IMR-90 (cell line): ENCODE measurements around the gene PITRM1. TPM values are rescaled to one million over a fixed set of nuclear protein-coding genes. Genes with fewer than 3 reads are reported as not detected.

ENCODE experiments used
- ATAC-seq: fragments of 200-7000 bp; cut with Tn5 transposase; 2 replicates; pipeline ENCODE4 v1.9.1; 2020; ENCODE audit warnings: low read depth, mild to moderate bottlenecking, moderate library complexity
- BruUV-seq: library from RNA; stranded (reverse); fragments of 400-500 nt; replicated peaks from 2 replicates; lab custom pipeline; 2021; lab: Mats Ljungman, UMichigan
- CTCF ChIA-PET: fragments of 300-600 bp; formaldehyde crosslinking; extraction: SDS; loops from one replicate; lab custom pipeline; 2021; ENCODE audit warnings: antibody characterized with exemption; lab: Yijun Ruan, JAX
- POLR2A ChIA-PET: fragments of 300-600 bp; sonication (Branson Sonifier 250); formaldehyde crosslinking; loops from one replicate; lab custom pipeline; 2022; ENCODE audit warnings: antibody characterized with exemption; ENCODE audit not compliant: unreplicated experiment; lab: Charles Lee
- DNase-seq: peaks from one replicate; pipeline ENCODE4 v3.0.0; 2013
- H2AFZ ChIP-seq: replicated peaks from 2 replicates; pipeline ENCODE3; 2013; ENCODE audit warnings: low read length, mild to moderate bottlenecking; ENCODE audit not compliant: poor library complexity
- H2AK5ac ChIP-seq: 2 replicates; pipeline ENCODE4 v1.6.1; 2013; ENCODE audit warnings: low read depth, low read length, inconsistent platforms
- H2AK9ac ChIP-seq: replicated peaks from 2 replicates; pipeline ENCODE3; 2013; ENCODE audit warnings: mild to moderate bottlenecking, low read depth, low read length, moderate library complexity; ENCODE audit not compliant: poor library complexity
- H2BK120ac ChIP-seq: 2 replicates; pipeline ENCODE4 v1.6.1; 2013; ENCODE audit warnings: low read depth, low read length, inconsistent platforms
- H2BK15ac ChIP-seq: 3 replicates; pipeline ENCODE4 v1.6.1; 2013; ENCODE audit warnings: low read depth, low read length, inconsistent platforms
- H2BK20ac ChIP-seq: 2 replicates; pipeline ENCODE4 v1.6.1; 2013; ENCODE audit warnings: low read depth, mild to moderate bottlenecking, inconsistent platforms, low read length, moderate library complexity
- H2BK5ac ChIP-seq: 2 replicates; pipeline ENCODE4 v1.6.1; 2013; ENCODE audit warnings: mild to moderate bottlenecking, low read depth, low read length, inconsistent platforms; ENCODE audit not compliant: poor library complexity, severe bottlenecking
- H3K14ac ChIP-seq: replicated peaks from 2 replicates; pipeline ENCODE4 v1.6.1; 2013; ENCODE audit warnings: low read depth, low read length, inconsistent platforms
- H3K18ac ChIP-seq: 2 replicates; pipeline ENCODE4 v1.6.1; 2013; ENCODE audit warnings: low read depth, low read length, control low read depth
- H3K23ac ChIP-seq: 2 replicates; pipeline ENCODE4 v1.6.1; 2013; ENCODE audit warnings: low read depth, low read length, inconsistent platforms
- H3K27ac ChIP-seq: 2 replicates; pipeline ENCODE4 v1.5.1; 2013; ENCODE audit warnings: mild to moderate bottlenecking, control low read depth, low read length; ENCODE audit not compliant: insufficient read depth
- H3K27me3 ChIP-seq: 2 replicates; pipeline ENCODE4 v1.6.1; 2013; ENCODE audit warnings: low read length; ENCODE audit not compliant: control insufficient read depth, insufficient read depth
- H3K36me3 ChIP-seq: 2 replicates; pipeline ENCODE4 v1.6.1; 2013; ENCODE audit warnings: low read length, mixed read lengths; ENCODE audit not compliant: control insufficient read depth, insufficient read depth
- H3K4ac ChIP-seq: 2 replicates; pipeline ENCODE4 v1.6.1; 2013; ENCODE audit warnings: low read depth, low read length, inconsistent platforms
- H3K4me1 ChIP-seq: 2 replicates; pipeline ENCODE4 v1.6.1; 2013; ENCODE audit warnings: low read length, mixed read lengths; ENCODE audit not compliant: control insufficient read depth, insufficient read depth
- H3K4me2 ChIP-seq: 2 replicates; pipeline ENCODE4 v1.6.1; 2013; ENCODE audit warnings: low read depth, mild to moderate bottlenecking, control low read depth, low read length, moderate library complexity
- H3K4me3 ChIP-seq: 2 replicates; pipeline ENCODE4 v1.5.1; 2013; ENCODE audit warnings: low read depth, mild to moderate bottlenecking, control low read depth, low read length, moderate library complexity; ENCODE audit not compliant: insufficient read depth
- H3K56ac ChIP-seq: 2 replicates; pipeline ENCODE4 v1.6.1; 2013; ENCODE audit warnings: low read length, inconsistent platforms; ENCODE audit not compliant: insufficient read depth; ENCODE audit errors: extremely low read depth
- H3K79me1 ChIP-seq, 2 experiments: 2 replicates each; pipeline ENCODE4 v1.6.1; 2013; ENCODE audit warnings: low read length in 2 of 2, inconsistent platforms in 1 of 2, low read depth in 1 of 2
- H3K9ac ChIP-seq: 2 replicates; pipeline ENCODE4 v1.6.1; 2013; ENCODE audit warnings: low read depth, low read length, control low read depth
- H3K9me1 ChIP-seq: 2 replicates; pipeline ENCODE4 v1.6.1; 2013; ENCODE audit warnings: low read length, inconsistent platforms; ENCODE audit not compliant: insufficient read depth
- H3K9me3 ChIP-seq: 2 replicates; pipeline ENCODE4 v1.6.1; 2013; ENCODE audit warnings: low read length; ENCODE audit not compliant: control insufficient read depth, insufficient read depth
- H4K20me1 ChIP-seq: 2 replicates; pipeline ENCODE4 v1.6.1; 2013; ENCODE audit warnings: low read length, inconsistent platforms; ENCODE audit not compliant: insufficient read depth
- H4K5ac ChIP-seq: 2 replicates; pipeline ENCODE4 v1.6.1; 2013; ENCODE audit warnings: mild to moderate bottlenecking, low read depth, low read length, control low read depth
- H4K8ac ChIP-seq, 2 experiments: 2 replicates each; pipeline ENCODE4 v1.6.1; 2013; ENCODE audit warnings: low read depth in 2 of 2, low read length in 2 of 2, control low read depth in 1 of 2, inconsistent platforms in 1 of 2
- H4K91ac ChIP-seq: 2 replicates; pipeline ENCODE4 v1.6.1; 2013; ENCODE audit warnings: low read depth, low read length, inconsistent platforms; ENCODE audit not compliant: insufficient read depth
- CTCF ChIP-seq: conservative IDR thresholded peaks from 2 replicates; pipeline ENCODE4 v1.5.1; 2012; ENCODE audit warnings: mild to moderate bottlenecking, low read depth, low read length, improper control_type of control experiment
- MXI1 ChIP-seq: IDR thresholded peaks from 2 replicates; pipeline ENCODE4 v1.6.1; 2012; ENCODE audit warnings: low read depth, mild to moderate bottlenecking, low read length, moderate library complexity, borderline replicate concordance
- POLR2A ChIP-seq: IDR thresholded peaks from 2 replicates; pipeline ENCODE4 v1.6.1; 2012; ENCODE audit warnings: mild to moderate bottlenecking, low read depth, low read length
- RAD21 ChIP-seq: IDR thresholded peaks from 2 replicates; pipeline ENCODE4 v1.6.1; 2012; ENCODE audit warnings: low read length, improper control_type of control experiment
- SMC3 ChIP-seq: fragments of 150-350 bp; IDR thresholded peaks from 2 replicates; pipeline ENCODE4 v1.6.1; 2016; ENCODE audit warnings: low read depth, mild to moderate bottlenecking, antibody characterized with exemption, low read length, moderate library complexity
- USF2 ChIP-seq: fragments of 150-350 bp; IDR thresholded peaks from 2 replicates; pipeline ENCODE4 v1.6.1; 2017; ENCODE audit warnings: mild to moderate bottlenecking, antibody characterized with exemption, low read length, low read depth
- WGBS, 2 experiments: methylation state at CpG; one replicate each; pipeline versions ENCODE4 v1.1.5 to v1.1.7; 2013; ENCODE audit warnings: missing lambda C conversion rate in 2 of 2; ENCODE audit not compliant: insufficient read length in 1 of 2; ENCODE audit errors: extremely low coverage in 2 of 2; 5-methylcytosine and 5-hydroxymethylcytosine counted together
- dilution Hi-C: fragments of 300-500 bp; cut with HindIII; formaldehyde crosslinking; loops from one replicate; pipeline ENCODE4 v1.14.3; 2018; ENCODE audit warnings: low sequenced_read_pairs; ENCODE audit not compliant: unreplicated experiment
- in situ Hi-C: fragments of 300-500 bp; cut with MboI; formaldehyde crosslinking; loops from 3 replicates; pipeline ENCODE4 v1.14.3; 2019; ENCODE audit warnings: low sequenced_read_pairs, inconsistent platforms, mixed read lengths
- intact Hi-C: fragments of 100-400 bp; cut with micrococcal nuclease; formaldehyde crosslinking; loops from 2 replicates; pipeline ENCODE4 v1.10.0; 2022
- polyA plus RNA-seq, 3 experiments: library from polyadenylated mRNA; depleted of rRNA; stranded (reverse); fragments of >200 nt; gene quantifications; 2 replicates each; pipeline ENCODE4 v1.2.3, GENCODE V29; 2012; ENCODE audit warnings: low replicate concordance in 1 of 3
- total RNA-seq: library from RNA; depleted of rRNA; stranded (reverse); fragments of >200 nt; gene quantifications from 2 replicates; pipeline ENCODE4 v1.2.3, GENCODE V29; 2012

Gene PITRM1
- total and polyA plus RNA-seq, 2 of the 4 experiments (the other 2 are of a cell fraction), result 97.1 to 124 TPM

GRCh38 chr10:3145366-3145765 lies 27.2 kb downstream of the PITRM1 start:
- Histone ChIP-seq H3K36me3 (peaks cover 76% of the 10 kb centered on the region), H3K4me1 (peaks cover 2% of the 10 kb centered on the region; the same call in 1 of the 2 replicates), H3K9ac (no peak overlapping the region), H2BK15ac (no peak overlapping the region), H3K27ac (no peak overlapping the region), H3K9me1 (0 out of 2 replicates have a peak, but pooled peaks cover 3% of the 10 kb centered on the region), H3K14ac (no peak overlapping the region), H2AFZ (no peak overlapping the region), H3K79me1 (peaks cover 3 to 4% of the 10 kb centered on the region in 2 experiments; a peak in 2 of 4 replicates), H3K4me2 (no peak overlapping the region), H4K20me1 (peaks cover 4% of the 10 kb centered on the region), H3K4me3 (no peak overlapping the region), H2BK20ac (no peak overlapping the region), H2BK5ac (no peak overlapping the region), H3K27me3 (no peaks in the 10 kb centered on the region), H3K18ac (no peak overlapping the region), H4K91ac (no peak overlapping the region), H4K5ac (no peak overlapping the region), H4K8ac (no peak overlapping the region), H2AK9ac (no peak overlapping the region), H3K56ac (no peak overlapping the region), H3K23ac (no peak overlapping the region), H3K9me3 (no peaks in the 10 kb centered on the region), H3K4ac (no peak overlapping the region), H2AK5ac (no peak overlapping the region), H2BK120ac (no peak overlapping the region)
- dilution Hi-C loops, result no loop called here
- in situ Hi-C loops, result no loop called here
- TF ChIP-seq RAD21, result no peak
- no peak for TF ChIP-seq POLR2A
- TF ChIP-seq SMC3, result no peak
- TF ChIP-seq MXI1, result no peak
- no peak for TF ChIP-seq USF2
- TF ChIP-seq CTCF, result no peak
- WGBS, 2 experiments, result 100% methylated on average over 3 of the region's 18 CpGs; no CpG with 5 or more reads in 1 of the 2 experiments
- POLR2A ChIA-PET, result no interaction called here
- no peak for ATAC-seq
- no peak for DNase-seq
- no TSS peak for BruUV-seq
- intact Hi-C loops, result no loop called here
- CTCF ChIA-PET, result no interaction called here
